ENCODE measurements around the gene DCTPP1.
A peak's percentile ranks its signal among the peaks of the same experiment; 100 is the strongest.
"Not testable (repeated sequence)": the region's sequence is repeated elsewhere in the genome, so short reads cannot be mapped to it uniquely, and the experiment has no call there.

Gene DCTPP1

GRCh38 chr16:30413112-30413806 is 16.6 kb downstream of the DCTPP1 start:
- DNase-seq (ENCODE audit: low spot score), result no peak

DNA sequence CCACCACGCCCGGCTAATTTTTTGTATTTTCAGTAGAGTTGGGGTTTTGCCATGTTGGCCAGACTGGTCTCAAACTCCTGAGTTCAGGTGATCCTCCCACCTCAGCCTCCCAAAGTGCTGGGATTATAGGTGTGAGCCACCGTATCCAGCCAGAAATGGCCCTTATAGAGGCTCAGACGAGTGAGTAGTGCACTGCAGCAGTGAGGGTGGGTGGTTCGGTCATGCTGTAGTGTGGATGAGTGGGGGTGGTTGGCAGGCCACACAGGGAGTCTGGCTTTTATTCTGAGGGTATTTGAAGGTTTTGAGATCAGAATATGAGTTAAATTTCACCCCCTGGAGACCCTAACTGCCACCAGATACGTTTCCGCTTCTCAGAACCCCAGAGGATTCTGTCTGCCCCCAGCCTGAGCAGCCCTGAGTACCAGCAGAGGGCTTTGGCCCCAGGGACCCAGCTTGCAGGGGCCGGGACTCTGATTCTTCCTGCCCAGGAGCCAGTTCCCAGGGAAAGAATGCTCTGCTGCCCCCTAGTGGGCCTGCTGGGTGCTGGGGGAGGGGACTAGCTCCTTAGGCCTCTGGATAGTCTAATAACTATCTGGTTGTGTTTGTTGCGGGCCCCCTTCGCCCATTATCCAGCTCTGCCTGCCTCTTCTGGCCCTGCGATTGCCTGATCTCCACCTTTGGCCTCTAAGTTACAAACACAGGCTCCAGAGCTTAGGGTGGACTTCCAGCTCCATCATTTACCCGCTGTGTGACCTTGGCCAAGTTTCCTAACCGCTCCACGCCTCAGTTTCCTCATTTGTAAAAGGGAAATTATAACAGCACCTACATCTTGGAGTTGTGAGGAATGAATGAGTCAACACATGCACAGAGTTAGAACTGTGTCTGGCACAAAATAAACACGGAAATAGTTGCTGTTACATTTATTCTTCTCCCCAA is 20.4 kb downstream of the DCTPP1 start:
- peak; percentile 92 for DNase-seq (ENCODE audit: low spot score)

GRCh38 chr16:30407804-30408534 is 21.9 kb downstream of the DCTPP1 start:
- DNase-seq (ENCODE audit: low spot score), result no peak

GRCh38 chr16:30407102-30407803 is 22.6 kb downstream of the DCTPP1 start, which contains the start of gene ZNF771:
Gene ZNF771, plus strand, starts transcription at chr16:30407606. Its CDS starts 448 bp downstream, at chr16:30408054.
- DNase-seq (ENCODE audit: low spot score), result peak; percentile 96

DNA sequence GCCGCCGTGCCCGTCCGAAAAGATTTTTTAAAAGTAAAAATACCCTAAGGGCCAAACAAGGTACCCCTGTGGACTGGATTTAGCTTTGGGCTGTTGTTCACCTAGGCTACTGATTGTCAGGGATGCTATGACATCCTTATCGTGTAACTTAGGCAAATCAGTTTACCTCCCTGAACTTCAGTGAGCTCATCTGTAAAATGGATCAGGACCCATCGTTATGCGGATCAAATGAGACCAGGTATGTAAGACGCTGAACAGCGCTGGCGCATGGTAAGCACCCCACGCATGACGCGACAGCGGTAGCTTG is 23.1 kb downstream of the DCTPP1 start:
- DNase-seq (ENCODE audit: low spot score), result no peak

- no peak for DNase-seq (ENCODE audit: low spot score)
Observed at GRCh38 chr16:30401768-30402425, 27.9 kb downstream of the DCTPP1 start.

- DNase-seq (ENCODE audit: low spot score), result no peak
Observed at GRCh38 chr16:30399435-30400186, 30.2 kb downstream of the DCTPP1 start.

GRCh38 chr16:30398661-30399434 is 31.0 kb downstream of the DCTPP1 start:
- DNase-seq (ENCODE audit: low spot score), result no peak

DNA sequence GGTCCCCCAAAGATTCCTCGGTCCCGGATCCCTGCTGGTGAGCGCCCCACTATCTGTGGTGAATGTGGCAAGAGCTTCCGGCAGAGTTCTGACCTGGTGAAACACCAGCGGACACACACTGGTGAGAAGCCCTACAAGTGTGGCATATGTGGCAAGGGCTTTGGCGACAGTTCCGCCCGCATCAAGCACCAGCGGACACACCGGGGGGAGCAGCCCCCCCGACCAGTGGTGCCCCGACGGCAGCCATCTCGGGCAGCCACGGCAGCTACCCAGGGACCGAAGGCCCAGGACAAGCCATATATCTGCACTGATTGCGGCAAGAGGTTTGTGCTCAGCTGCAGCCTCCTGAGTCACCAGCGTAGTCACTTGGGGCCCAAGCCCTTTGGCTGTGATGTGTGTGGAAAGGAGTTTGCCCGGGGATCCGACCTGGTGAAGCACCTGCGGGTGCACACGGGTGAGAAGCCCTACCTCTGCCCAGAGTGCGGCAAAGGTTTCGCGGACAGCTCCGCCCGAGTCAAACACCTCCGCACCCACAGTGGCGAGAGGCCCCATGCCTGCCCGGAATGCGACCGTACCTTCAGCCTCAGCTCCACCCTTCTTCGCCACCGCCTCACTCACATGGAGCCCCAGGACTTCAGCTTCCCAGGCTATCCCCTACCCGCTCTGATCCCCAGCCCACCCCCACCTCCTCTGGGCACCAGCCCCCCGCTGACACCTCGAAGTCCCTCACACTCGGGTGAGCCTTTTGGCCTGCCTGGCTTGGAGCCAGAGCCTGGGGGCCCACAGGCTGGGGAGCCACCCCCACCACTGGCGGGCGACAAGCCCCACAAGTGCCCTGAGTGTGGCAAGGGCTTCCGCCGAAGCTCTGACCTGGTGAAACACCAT is 31.8 kb downstream of the DCTPP1 start:
- DNase-seq (ENCODE audit: low spot score), result no peak

DNA sequence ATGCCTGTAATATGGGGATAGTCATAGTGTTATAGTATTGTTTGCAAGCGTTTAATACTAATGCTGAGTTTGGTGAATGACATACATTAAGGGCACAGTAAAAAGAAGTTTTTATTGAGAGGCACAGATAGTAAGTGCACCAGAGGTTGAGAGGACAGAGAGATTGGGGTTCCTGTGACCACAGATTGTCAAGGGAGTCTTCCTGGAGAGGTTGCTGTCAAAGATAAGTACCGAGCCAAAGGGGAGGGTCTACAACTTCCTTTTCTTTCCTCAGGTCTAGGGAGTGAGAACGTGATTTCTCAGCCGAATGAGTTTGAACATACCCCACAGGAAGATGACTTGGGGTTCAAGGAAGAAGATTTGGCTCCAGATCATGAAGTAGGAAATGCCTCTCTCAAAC is 32.8 kb downstream of the DCTPP1 start:
- no peak for DNase-seq (ENCODE audit: low spot score)

DNA sequence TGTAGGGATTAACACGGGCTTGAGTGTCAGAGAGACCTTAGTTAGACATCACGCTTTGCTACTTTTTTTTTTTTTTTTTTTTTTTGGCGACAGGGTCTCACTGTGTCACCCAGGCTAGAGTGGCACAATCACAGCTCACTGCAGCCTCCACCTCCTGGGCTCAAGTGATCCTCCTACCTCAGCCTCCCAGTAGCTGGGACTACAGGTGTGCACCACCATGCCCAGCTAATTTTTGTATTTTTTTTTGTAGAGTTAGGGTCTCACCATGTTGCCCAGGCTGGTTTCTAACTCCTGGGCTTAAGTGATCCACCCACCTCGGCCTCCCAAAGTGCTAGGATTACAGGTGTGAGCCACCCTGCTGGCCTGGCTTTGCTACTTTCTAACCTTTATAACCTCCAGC is 33.2 kb downstream of the DCTPP1 start:
- not testable (repeated sequence) for DNase-seq (ENCODE audit: low spot score)

DNA sequence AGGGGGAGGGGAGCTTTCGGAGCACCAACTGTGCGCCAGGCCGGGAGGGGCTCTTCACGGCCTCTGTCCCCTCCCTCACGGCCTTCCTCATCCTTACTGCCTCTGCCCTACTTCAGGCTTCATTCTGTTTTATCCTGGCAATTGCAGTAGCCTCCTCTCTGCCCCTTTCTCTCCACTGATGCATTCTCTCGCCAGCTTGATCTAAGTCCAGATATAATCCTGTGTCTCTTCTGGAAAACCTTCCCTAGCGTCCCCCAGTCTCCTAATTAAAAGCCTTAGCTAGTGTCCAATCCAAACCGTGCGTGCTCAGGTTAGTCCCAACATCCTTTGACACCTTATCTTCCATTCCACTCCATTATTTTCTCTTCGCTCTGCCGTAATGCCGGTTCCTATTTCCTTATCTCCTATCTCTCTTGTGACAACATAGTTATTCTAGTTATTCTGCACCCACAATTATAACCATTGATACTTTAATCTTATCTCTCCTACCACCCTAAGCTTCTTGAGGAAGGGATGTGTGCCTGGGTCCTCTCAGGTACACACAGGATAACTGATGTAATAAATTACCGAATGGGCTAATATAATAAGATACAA is 33.7 kb downstream of the DCTPP1 start:
- DNase-seq (ENCODE audit: low spot score), result no peak

DNA sequence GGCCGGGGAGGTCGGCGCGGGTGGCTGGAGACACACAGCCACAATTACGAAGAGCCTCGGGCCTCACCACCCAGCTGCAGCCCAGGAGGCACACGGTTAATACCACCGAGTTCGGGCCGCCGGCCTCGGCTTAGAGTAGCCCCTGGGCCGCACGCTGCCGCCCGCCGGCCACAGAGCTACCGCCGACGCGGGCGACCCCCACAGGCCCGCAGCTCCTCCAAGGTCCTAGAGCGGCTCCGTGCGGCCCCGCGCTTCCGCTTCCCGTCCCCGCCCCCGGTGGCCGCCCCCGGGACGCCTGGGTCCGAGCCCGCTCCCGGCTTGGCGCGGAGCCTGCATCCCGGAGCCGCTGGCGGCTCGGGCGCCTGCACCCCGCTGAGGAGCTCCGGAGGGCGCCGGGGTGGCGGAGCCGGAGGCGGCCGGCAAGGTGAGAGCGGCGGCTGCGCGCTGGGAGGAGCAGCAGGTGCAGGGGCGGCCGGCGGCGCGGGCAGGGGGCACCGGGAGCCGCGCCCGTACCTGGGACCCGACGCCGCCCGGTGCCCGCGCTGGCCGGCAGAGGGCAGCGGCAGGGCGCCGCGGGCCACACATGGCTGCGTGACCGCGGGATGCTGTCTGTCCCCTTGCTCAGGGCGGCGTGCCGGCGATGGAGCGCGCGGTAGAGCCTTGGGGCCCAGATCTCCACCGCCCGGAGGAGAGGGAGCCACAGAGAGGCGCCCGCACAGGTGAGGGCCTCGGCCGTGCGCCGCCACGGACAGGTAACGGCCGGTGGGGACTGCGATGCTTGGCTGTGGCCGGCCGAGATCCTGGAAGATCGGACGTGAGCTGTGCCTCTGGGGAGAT is 34.5 kb downstream of the DCTPP1 start, which contains the start of gene ZNF48:
TSS of gene ZNF48 (plus strand) at position 266 of the 837 bp plus-strand sequence. CDS start at position 641, 375 bp downstream.
- peak; percentile 90 for DNase-seq (ENCODE audit: low spot score)

DNA sequence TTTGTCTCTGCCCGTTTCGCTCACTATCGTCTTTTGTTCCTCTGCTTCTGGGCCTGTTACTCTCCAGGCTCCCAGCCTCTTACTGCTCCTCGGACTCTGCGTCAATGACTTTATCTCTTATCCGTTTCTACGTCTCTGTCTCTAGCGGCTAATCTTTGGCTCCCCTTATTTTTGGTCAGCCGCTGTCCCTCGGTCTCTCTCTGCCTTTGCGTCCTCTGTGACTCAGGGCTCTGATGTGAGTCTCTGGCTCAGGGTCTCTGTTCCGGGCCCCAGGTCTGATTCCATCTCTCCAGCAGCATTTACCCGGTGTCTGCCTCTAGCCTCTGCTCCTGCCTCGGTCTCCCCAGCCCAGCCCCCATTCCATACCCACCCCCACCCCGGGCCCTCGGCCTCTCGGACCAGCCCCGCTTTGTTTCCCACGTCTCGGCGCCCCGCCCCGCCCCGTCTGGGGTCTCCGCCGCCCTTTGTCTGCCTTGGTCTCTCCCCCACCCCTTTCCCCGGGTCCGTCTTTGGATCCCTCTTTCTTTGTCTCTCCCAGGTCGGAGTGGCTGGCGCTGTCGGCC is 35.2 kb downstream of the DCTPP1 start:
- no peak for DNase-seq (ENCODE audit: low spot score)

DNA sequence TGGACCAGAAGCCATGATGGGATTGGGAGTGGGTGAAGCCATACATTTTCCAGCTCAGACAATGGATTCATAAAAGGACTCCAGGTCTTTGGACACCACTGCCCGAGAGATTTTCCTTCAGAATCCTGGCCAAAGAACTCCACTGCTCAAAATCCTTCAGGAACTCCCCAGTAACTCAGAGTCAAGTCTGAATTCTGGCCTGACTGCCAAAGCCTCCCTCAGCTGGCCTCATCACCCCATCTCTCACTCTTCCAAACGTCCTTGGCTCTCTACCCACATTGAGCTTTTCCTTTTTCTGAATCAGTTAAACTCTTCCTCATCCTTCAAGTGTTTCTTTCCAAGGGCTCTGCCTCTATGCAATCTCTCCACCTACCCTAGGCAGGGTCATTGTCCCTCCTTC is 46.3 kb downstream of the DCTPP1 start:
- DNase-seq (ENCODE audit: low spot score), result no peak

- no peak for DNase-seq (ENCODE audit: low spot score)
Observed at GRCh38 chr16:30382111-30382881, 47.5 kb downstream of the DCTPP1 start, which contains the start of gene SEPTIN1. Gene SEPTIN1, minus strand, starts transcription at chr16:30382561. Its CDS starts 19 bp downstream, at chr16:30382542.
